ENCODE measurements around the gene SVBP.

SVBP gene

GRCh38 chr1:42797979-42798378 lies 19.2 kb downstream of the SVBP start:
- DNase-seq, result no peak

GRCh38 chr1:42797414-42797813 lies 19.8 kb downstream of the SVBP start:
- no peak for DNase-seq

- no peak for DNase-seq
Observed at GRCh38 chr1:42793824-42794223, 23.4 kb downstream of the SVBP start.

GRCh38 chr1:42788021-42788420 lies 29.2 kb downstream of the SVBP start:
- no peak for DNase-seq

- no peak for DNase-seq
Observed at GRCh38 chr1:42786097-42786496, 31.1 kb downstream of the SVBP start.

- DNase-seq, result no peak
Observed at GRCh38 chr1:42784946-42785693, 32.1 kb downstream of the SVBP start, which contains the start of gene TMEM269. TSS of gene TMEM269 (plus strand) at chr1:42784991. CDS start at chr1:42789894, 4,903 bp downstream.

- no peak for DNase-seq
Observed at GRCh38 chr1:42784547-42784945, 32.7 kb downstream of the SVBP start.

- DNase-seq, result no peak
Observed at GRCh38 chr1:42783092-42783491, 34.1 kb downstream of the SVBP start.

- no peak for DNase-seq
Observed at GRCh38 chr1:42780176-42780575, 37.0 kb downstream of the SVBP start.

GRCh38 chr1:42779725-42780124 lies 37.5 kb downstream of the SVBP start:
- no peak for DNase-seq

- peak; percentile 9 for DNase-seq
Observed at GRCh38 chr1:42777852-42778251, 39.3 kb downstream of the SVBP start.

GRCh38 chr1:42776502-42776901 lies 40.7 kb downstream of the SVBP start:
- no peak for DNase-seq

- DNase-seq, result no peak
Observed at GRCh38 chr1:42774928-42775526, 42.2 kb downstream of the SVBP start.

GRCh38 chr1:42773420-42773819 lies 43.8 kb downstream of the SVBP start:
- no peak for DNase-seq

GRCh38 chr1:42769811-42770210 lies 47.4 kb downstream of the SVBP start:
- no peak for DNase-seq

- no peak for DNase-seq
Observed at GRCh38 chr1:42768172-42768571, 49.0 kb downstream of the SVBP start.

GRCh38 chr1:42767510-42768000 lies 49.6 kb downstream of the SVBP start:
- DNase-seq, result peak; percentile 59

- DNase-seq, result peak; percentile 100
Observed at GRCh38 chr1:42766741-42767509, 50.3 kb downstream of the SVBP start, which contains the start of the genes C1orf50 and P3H1. TSS of gene C1orf50 (plus strand) at chr1:42767249. CDS start at chr1:42767312, 63 bp downstream. TSS of gene P3H1 (minus strand) at chr1:42767028. CDS start at chr1:42766971, 57 bp downstream.

- DNase-seq, result peak; percentile 44
Observed at GRCh38 chr1:42765832-42766740, 51.1 kb downstream of the SVBP start.

- no peak for DNase-seq
Observed at GRCh38 chr1:42765269-42765668, 51.9 kb downstream of the SVBP start.

- no peak for DNase-seq
Observed at GRCh38 chr1:42762269-42762668, 54.9 kb downstream of the SVBP start.

GRCh38 chr1:42761567-42761966 lies 55.6 kb downstream of the SVBP start:
- no peak for DNase-seq

Measured in DMS79 (cell line).